ENCODE measurements around the gene ANAPC10.
"Not testable (repeated sequence)": the region's sequence is repeated elsewhere in the genome, so short reads cannot be mapped to it uniquely, and the experiment has no call there.

ANAPC10 gene

DNA sequence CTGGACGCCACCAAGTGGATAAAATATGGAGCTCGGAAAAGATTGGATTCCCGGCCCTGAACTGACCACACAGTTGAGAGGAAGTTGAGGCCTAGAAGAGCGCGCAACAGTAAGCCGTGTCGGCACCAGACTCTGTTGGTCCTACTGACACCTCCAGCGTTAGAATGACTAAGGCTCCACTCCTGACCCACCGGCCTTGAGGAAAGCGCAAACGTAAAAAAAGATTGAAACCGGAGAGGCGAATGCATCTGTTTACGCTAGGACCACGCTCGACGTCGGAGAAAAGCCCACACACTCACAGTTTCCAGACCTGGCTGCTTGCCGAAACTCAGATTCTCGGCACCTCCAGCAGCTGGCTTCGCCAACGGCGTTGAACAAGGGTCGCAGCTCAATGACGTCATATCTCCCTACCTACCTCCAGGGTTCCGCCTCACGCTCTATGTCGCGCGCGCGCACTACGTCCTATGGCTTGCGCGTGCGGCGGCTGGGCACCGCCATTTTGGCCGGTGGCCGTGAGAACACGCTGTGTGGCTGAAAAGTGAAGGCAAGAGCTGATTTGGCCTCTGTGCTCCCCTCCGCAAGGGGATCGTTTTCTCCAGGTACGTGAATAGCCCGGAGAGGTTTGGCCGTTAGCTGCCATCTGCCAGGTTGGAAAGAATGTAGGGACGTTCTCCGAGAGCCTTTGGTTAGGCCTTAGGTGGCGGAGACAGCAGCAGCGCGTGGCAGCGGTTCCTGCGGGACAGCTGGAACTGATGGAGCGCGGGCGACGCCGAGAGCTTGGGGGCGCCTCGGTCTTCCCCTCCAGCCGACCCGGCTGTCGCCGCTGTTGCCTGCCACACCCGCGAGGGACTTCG lies at the start of gene ANAPC10, which contains the start of gene ABCE1:
TSS of gene ANAPC10 (minus strand) at position 376 of the 854 bp plus-strand sequence. CDS start 2,097 bp downstream, outside the sequence.
TSS of gene ABCE1 (plus strand) at position 491 of the 854 bp plus-strand sequence. CDS start 6,102 bp downstream, outside the sequence.
- peak; percentile 95 for DNase-seq

GRCh38 chr4:145136219-145136618 lies 38.2 kb upstream of the ANAPC10 start:
- DNase-seq = not testable (repeated sequence)

- DNase-seq = no peak
Observed at GRCh38 chr4:145132511-145133098, 34.6 kb upstream of the ANAPC10 start.

DNA sequence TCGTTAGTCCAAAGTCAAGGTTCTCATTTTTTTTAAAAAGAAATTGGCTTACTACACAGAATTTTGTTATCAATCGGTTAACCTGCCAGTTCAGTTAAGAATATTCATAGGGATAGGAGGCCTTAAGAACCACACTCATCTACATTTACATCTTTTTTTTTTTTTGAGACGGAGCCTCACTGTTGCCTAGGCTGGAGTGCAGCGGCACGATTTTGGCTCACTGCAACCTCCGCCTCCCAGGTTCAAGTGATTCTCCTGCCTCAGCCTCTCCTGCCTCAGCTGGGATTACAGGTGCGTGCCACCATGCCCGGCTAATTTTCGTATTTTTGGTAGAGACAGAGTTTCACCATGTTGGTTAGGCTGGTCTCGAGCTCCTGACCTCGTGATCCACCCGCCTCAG lies 33.9 kb upstream of the ANAPC10 start:
- DNase-seq = no peak

DNA sequence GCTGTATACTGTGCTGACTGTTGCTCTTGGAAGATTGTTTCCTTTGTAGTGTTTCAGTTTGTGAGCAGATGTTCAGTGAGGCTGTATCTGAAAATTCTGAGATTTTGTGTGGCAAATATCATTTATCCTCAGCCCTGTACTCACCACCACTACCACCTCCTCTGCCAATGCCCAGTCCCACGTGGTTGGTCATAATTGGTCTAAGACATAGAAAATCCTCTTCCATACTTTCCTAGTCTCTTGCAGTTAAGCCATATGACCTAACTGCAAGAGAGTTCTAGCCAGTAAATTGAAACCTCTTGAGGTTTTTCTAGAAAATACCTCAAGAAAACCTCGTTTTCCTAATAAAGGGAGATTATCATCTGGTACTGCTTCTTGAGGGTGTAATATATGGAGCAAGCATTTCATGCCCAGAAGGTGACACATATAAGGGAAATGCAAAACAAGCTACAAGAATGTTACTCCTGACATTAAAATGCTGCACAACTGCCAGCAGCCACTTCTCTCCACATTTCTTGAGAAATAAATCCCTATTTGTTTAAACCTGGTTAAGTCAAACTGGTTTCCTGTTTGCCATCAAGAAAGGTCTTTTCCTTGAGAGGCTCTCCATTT lies 32.9 kb upstream of the ANAPC10 start:
- DNase-seq = no peak

GRCh38 chr4:145130130-145130529 lies 32.1 kb upstream of the ANAPC10 start:
- no peak for DNase-seq

- no peak for DNase-seq
Observed at GRCh38 chr4:145125396-145125795, 27.4 kb upstream of the ANAPC10 start.

DNA sequence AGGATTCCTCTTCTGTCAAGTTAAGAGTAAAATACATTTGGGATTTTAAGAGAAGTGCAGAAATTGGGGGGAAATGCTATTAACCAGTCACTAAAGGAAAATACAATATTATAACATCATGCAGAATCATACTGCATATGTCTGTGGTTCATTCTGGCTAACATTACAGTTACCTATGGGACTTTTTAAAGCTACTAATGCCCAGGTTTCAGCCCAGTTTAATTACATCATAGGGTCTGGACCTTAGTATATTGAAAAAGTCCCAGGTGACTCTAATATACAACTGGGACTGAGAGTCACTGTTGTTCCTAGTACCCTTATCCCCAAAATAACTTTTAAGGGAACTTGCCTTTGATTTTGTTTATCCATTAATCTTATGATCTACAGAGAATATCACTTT lies 10.1 kb upstream of the ANAPC10 start:
- DNase-seq = no peak

DNA sequence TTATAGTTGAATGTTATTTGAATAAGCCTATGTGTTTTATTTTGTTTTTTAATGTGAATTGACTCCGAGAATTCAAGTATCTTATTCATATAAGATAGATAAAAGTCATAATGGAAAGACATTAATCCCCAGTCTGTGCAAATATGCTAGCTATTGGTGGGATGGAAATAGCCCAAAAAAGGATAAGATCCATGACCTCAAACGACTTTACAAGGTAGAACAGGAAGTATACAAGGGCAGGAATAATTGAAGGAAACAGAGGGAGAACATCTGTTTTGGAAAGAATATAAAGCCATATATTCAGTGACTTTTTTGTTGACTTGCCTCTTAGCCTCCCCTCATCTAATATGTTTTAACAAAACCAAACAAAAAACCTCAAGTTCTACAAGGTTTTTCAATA lies 9.1 kb upstream of the ANAPC10 start:
- DNase-seq = no peak

- DNase-seq = no peak
Observed at GRCh38 chr4:145103496-145103895, 5.5 kb upstream of the ANAPC10 start.

DNA sequence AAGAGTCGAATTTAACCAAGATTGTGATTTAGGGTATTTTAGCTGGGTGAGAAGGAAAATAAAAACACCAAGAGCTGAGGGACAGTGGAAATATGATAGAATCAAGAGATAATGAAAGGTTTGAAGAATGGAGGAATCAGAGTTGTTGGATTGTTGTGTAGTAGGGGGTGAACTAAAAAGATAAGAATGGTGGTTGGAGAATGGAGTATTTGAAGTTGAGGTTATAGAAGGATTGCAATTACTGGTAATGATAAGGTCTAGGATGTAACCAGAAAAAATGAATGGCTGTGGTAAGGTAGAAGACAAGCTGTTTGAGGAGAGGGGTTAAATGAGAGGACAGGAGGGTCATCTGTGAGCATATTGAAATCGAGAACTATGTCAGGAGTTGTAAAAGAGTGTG lies 4.6 kb upstream of the ANAPC10 start:
- no peak for DNase-seq

- no peak for DNase-seq
Observed at GRCh38 chr4:145101091-145101490, 3.1 kb upstream of the ANAPC10 start.

DNA sequence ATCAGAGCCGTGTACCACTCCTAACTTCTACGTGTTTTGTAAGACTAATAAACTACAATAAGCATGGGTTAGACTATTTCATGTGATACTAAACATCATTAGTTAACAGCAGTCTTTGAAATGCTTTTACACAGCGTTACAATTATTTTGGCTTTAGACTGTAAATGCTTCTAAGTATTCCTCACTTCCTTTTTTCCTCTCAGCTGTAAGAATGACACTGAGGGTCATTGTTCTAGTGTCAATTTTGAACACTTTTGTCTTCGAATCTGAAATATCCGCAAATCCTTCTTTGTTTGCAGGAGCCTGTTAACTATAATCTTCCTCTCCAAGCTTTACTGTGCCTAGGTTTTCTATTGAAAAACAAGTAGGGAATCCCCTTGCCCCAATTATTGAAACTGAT lies 1.7 kb upstream of the ANAPC10 start:
- no peak for DNase-seq

GRCh38 chr4:145098675-145099037 lies 660 bp upstream of the ANAPC10 start:
- peak; percentile 54 for DNase-seq

- DNase-seq = no peak
Observed at GRCh38 chr4:145097331-145097820, 620 bp downstream of the ANAPC10 start.

DNA sequence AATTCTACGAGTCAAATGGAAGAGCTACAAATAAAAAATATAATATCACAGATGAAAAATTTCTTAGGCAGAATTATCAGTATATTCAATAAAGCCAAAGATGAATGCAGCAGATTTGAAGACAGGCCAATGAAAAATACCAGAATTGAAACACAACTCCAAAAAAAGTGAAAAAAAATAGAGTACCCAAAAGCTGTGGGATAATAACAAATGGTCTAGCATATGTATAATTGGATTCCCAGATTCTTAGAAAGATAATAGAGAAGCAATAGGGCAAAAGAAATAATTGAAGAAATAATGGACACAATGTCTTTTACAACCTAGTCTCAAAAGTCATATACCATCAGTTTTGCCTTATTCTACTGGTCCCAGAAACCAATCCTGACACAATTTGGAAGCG lies 4.4 kb downstream of the ANAPC10 start:
- DNase-seq = no peak

DNA sequence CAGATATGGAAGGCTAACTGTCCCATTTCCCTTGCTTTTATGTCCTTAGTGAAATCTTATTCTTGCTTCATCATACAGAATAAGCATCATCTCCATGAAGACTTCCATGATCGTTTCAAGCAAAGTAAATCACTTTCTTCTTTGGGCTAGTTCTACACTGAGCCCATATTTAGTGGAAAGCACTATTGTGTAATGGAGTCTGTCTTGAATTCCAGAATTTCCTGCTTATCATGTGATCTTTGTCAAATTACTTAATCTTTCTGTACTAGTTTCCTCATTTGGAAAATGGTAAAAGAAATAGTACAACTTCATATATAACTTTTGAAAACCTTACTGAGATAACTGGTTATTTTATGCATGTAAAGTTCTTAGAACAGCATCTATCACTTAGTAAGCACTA lies 7.6 kb downstream of the ANAPC10 start:
- no peak for DNase-seq

DNA sequence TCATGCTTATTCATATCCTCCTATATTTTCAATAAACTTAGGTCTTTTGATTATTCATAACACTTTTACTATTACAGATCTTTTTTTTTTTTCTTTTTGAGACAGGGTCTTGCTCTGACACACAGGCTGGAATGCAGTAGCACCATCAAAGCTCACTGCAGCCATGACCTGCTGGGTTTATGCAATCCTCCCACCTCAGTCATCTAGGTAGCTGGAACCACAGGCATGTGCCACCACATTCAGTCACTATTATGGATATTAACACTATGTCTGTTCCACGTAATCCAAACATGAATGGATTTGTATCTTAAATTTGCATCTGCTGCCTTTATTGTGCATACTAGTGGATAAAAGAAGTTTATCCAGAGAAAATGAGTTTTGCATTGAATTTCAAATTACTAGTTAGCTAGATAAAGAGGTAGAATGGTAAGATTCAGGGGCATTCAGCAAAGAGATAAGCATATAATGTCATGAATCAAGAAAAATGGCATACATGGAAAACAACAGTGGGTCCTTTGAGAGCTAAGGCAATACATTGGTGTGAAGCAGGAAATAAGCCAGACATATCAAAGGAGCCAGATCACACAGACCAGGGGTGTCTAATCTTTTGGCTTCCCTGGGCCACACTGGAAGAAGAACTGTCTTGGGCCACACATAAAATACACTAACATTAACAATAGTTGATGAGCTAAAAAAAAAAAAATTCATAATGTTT lies 13.9 kb downstream of the ANAPC10 start:
- DNase-seq = no peak

GRCh38 chr4:145081756-145082155 lies 16.2 kb downstream of the ANAPC10 start:
- DNase-seq = no peak

GRCh38 chr4:145076469-145076855 lies 21.5 kb downstream of the ANAPC10 start:
- no peak for DNase-seq

- no peak for DNase-seq
Observed at GRCh38 chr4:145075742-145076468, 22.1 kb downstream of the ANAPC10 start.

DNA sequence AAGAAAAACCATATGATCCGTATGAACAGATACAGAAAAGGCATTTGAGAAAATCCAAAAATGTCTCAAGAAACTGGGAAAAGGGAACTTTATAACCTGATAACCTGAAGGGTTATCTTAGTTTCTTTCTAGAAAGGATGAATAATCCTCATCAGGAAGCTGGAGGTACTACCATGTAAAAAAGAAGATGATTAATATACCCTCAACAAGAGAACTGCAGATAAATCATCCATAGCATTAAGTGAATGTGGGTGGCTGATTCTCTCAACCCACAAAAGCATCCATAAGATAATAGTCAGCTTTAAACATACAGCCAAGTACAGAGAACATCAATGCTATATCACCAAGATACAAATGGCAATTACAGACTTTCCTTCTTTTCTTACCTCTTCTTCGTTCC lies 26.4 kb downstream of the ANAPC10 start:
- DNase-seq = no peak

Measured in CD4-positive, alpha-beta T cell treated with Interleukin-4 for 4 hours (primary cell).